Measurements from ENCODE around the gene TRIM24.
"Not testable (repeated sequence)": the region's sequence is repeated elsewhere in the genome, so short reads cannot be mapped to it uniquely, and the experiment has no call there.

DNA sequence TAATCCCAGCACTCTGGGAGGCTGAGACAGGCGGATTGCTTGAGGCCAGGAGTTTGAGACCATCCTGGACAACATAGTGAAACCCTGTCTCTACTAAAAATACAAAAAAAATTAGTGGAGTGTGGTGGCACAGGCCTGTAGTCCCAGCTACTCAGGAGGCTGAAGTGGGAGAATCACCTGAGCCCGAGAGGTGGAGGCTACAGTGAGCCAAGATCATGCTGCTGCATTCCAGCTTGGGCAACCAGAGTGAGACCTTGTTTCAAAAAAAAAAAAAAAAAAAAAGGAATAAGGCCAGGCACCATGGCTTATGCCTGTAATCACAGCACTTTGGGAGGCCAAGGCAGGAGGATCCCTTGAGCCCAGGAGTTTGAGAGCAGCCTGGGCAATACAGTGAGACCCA, 40.2 kb downstream of the TRIM24 start:
- TF ChIP-seq, protein P1, sequence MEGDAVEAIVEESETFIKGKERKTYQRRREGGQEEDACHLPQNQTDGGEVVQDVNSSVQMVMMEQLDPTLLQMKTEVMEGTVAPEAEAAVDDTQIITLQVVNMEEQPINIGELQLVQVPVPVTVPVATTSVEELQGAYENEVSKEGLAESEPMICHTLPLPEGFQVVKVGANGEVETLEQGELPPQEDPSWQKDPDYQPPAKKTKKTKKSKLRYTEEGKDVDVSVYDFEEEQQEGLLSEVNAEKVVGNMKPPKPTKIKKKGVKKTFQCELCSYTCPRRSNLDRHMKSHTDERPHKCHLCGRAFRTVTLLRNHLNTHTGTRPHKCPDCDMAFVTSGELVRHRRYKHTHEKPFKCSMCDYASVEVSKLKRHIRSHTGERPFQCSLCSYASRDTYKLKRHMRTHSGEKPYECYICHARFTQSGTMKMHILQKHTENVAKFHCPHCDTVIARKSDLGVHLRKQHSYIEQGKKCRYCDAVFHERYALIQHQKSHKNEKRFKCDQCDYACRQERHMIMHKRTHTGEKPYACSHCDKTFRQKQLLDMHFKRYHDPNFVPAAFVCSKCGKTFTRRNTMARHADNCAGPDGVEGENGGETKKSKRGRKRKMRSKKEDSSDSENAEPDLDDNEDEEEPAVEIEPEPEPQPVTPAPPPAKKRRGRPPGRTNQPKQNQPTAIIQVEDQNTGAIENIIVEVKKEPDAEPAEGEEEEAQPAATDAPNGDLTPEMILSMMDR (IDR thresholded peaks at IDR 0.05) = not testable (repeated sequence)
- not testable (repeated sequence) for TF ChIP-seq POLR2A (IDR thresholded peaks at IDR 0.05)

All from ovary (tissue), 3 donors.